Esophagus muscularis mucosa (tissue), 4 donors: ENCODE measurements around the gene CNTNAP2.

ENCODE experiments used
- EP300 ChIP-seq: sonication (generic); formaldehyde crosslinking; IDR thresholded peaks from one replicate; pipeline ENCODE4 v1.6.1; 2017; ENCODE audit warnings: antibody characterized with exemption
- POLR2A ChIP-seq: fragments of 450-650 bp; IDR thresholded peaks from one replicate; pipeline ENCODE4 v1.6.1; 2017; ENCODE audit warnings: antibody characterized with exemption, moderate library complexity, mild to moderate bottlenecking, low read depth
- POLR2AphosphoS5 ChIP-seq, 2 donors: sonication (generic); formaldehyde crosslinking; IDR thresholded peaks; one replicate each; pipeline ENCODE4 v1.6.1; 2017; ENCODE audit warnings: antibody characterized with exemption in 2 of 2
- TF ChIP-seq, protein P1 (sequence below), 3 experiments: fragments of 200-600 bp in 2 of 3; fragments of 450-650 bp in 1 of 3; sonication (generic) in 2 of 3; IDR thresholded peaks; one replicate each; pipeline ENCODE4 v1.5.1; 2017 to 2019; ENCODE audit warnings: antibody characterized with exemption in 3 of 3, mild to moderate bottlenecking in 2 of 3, moderate library complexity in 1 of 3

DNA sequence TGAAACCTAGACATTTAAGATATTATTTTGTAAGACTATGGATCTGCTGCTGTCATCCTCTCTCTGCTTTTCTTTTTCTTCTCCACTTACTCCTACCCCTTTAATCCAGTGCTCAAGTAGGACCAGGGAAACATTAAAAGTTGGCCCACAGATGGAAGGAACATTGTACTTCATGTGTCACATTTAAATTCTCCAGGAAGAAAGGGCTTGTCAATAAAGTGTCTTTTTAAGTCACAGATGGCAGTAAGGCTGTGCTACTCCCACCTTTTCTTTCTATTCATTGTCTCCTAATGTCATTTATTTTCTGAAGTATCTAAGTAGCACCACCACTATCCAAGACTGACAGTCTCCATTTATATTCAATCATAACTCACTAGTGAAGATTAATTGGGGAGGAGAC is 1736.2 kb downstream of the CNTNAP2 start:
- no peak for TF ChIP-seq POLR2AphosphoS5 (IDR thresholded peaks at IDR 0.05)
- TF ChIP-seq, protein P1, sequence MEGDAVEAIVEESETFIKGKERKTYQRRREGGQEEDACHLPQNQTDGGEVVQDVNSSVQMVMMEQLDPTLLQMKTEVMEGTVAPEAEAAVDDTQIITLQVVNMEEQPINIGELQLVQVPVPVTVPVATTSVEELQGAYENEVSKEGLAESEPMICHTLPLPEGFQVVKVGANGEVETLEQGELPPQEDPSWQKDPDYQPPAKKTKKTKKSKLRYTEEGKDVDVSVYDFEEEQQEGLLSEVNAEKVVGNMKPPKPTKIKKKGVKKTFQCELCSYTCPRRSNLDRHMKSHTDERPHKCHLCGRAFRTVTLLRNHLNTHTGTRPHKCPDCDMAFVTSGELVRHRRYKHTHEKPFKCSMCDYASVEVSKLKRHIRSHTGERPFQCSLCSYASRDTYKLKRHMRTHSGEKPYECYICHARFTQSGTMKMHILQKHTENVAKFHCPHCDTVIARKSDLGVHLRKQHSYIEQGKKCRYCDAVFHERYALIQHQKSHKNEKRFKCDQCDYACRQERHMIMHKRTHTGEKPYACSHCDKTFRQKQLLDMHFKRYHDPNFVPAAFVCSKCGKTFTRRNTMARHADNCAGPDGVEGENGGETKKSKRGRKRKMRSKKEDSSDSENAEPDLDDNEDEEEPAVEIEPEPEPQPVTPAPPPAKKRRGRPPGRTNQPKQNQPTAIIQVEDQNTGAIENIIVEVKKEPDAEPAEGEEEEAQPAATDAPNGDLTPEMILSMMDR (IDR thresholded peaks at IDR 0.05): no peak
- no peak for TF ChIP-seq POLR2A
- TF ChIP-seq EP300: no peak
